HuH-7.5 (cell line): ENCODE results near the gene IFI6.
"Not testable (repeated sequence)": the region's sequence is repeated elsewhere in the genome, so short reads cannot be mapped to it uniquely, and the experiment has no call there.

Experiments
- DNase-seq: peaks from one replicate; pipeline ENCODE4 v3.0.0; 2011; ENCODE audit warnings: low spot score

The IFI6 gene

GRCh38 chr1:27628712-27629111 is 43.3 kb downstream of the IFI6 start:
- no peak for DNase-seq

GRCh38 chr1:27627733-27628132 is 44.3 kb downstream of the IFI6 start:
- DNase-seq: not testable (repeated sequence)

GRCh38 chr1:27627061-27627460 is 44.9 kb downstream of the IFI6 start:
- DNase-seq: no peak

- no peak for DNase-seq
Measured at GRCh38 chr1:27626031-27626935, 45.7 kb downstream of the IFI6 start.

- no peak for DNase-seq
Measured at GRCh38 chr1:27624467-27625178, 47.4 kb downstream of the IFI6 start.

GRCh38 chr1:27623327-27624212 is 48.4 kb downstream of the IFI6 start:
- no peak for DNase-seq

GRCh38 chr1:27622828-27623227 is 49.2 kb downstream of the IFI6 start:
- DNase-seq: no peak

GRCh38 chr1:27621051-27621920 is 50.7 kb downstream of the IFI6 start:
- no peak for DNase-seq

- DNase-seq: not testable (repeated sequence)
Measured at GRCh38 chr1:27619782-27620438, 52.1 kb downstream of the IFI6 start.

- no peak for DNase-seq
Measured at GRCh38 chr1:27618341-27619082, 53.5 kb downstream of the IFI6 start.

GRCh38 chr1:27617420-27617819 is 54.6 kb downstream of the IFI6 start:
- DNase-seq: no peak

GRCh38 chr1:27616441-27616840 is 55.6 kb downstream of the IFI6 start:
- DNase-seq: no peak
